HL-60 (cell line): ENCODE data around the gene TC2N.

Experiments used
- DNase-seq, 2 experiments: peaks; one replicate each; pipeline ENCODE4 v3.0.0-alpha.2; 2010 to 2020; ENCODE audit warnings: low read depth in 1 of 2, low spot score in 1 of 2
- H3K27ac ChIP-seq: fragments of 250-450 bp; sonication (Bioruptor Pico); replicated peaks from 2 replicates; pipeline ENCODE4 v1.5.1; 2020; ENCODE audit warnings: mild to moderate bottlenecking, moderate library complexity
- H3K27me3 ChIP-seq: fragments of 250-450 bp; sonication (Bioruptor Pico); 2 replicates; pipeline ENCODE4 v1.5.1; 2021; ENCODE audit warnings: mild to moderate bottlenecking, moderate library complexity; ENCODE audit not compliant: insufficient read depth, poor library complexity, severe bottlenecking
- H3K4me3 ChIP-seq: replicated peaks from 2 replicates; pipeline ENCODE4 v1.5.1; 2011; ENCODE audit warnings: mild to moderate bottlenecking, control low read depth, low read length; ENCODE audit not compliant: insufficient read depth
- CTCF ChIP-seq: IDR thresholded peaks from one replicate; pipeline ENCODE4 v1.5.1; 2011; ENCODE audit warnings: low read length, control low read depth, inconsistent platforms; ENCODE audit not compliant: insufficient read depth
- GABPA ChIP-seq: IDR thresholded peaks from 2 replicates; pipeline ENCODE4 v1.6.1; 2012; ENCODE audit warnings: low read depth
- POLR2AphosphoS5 ChIP-seq: IDR thresholded peaks from 2 replicates; pipeline ENCODE4 v1.6.1; 2012; ENCODE audit warnings: low read depth
- REST ChIP-seq: IDR thresholded peaks from 2 replicates; pipeline ENCODE4 v1.6.1; 2012; ENCODE audit warnings: low read depth; ENCODE audit not compliant: insufficient replicate concordance
- SPI1 ChIP-seq: IDR thresholded peaks from 2 replicates; pipeline ENCODE4 v1.6.1; 2012; ENCODE audit warnings: low read depth, mild to moderate bottlenecking, borderline replicate concordance

TC2N gene

GRCh38 chr14:91750634-91751198, 116.6 kb downstream of the TC2N start:
- peaks cover 4% of the 10 kb centered on the region for H3K27me3 ChIP-seq
- DNase-seq, result no peak
- no peak overlapping the region for H3K27ac ChIP-seq
- no peak overlapping the region for H3K4me3 ChIP-seq
- TF ChIP-seq SPI1, result no peak
- no peak for TF ChIP-seq GABPA
- no peak for TF ChIP-seq POLR2AphosphoS5
- TF ChIP-seq REST, result no peak
- TF ChIP-seq CTCF, result no peak

GRCh38 chr14:91749868-91750267, 117.5 kb downstream of the TC2N start:
- H3K4me3 ChIP-seq, result no peak overlapping the region
- H3K27me3 ChIP-seq, result peaks cover 4% of the 10 kb centered on the region
- H3K27ac ChIP-seq, result no peak overlapping the region
- DNase-seq, result no peak
- TF ChIP-seq CTCF (no peak), REST (no peak), POLR2AphosphoS5 (no peak), GABPA (no peak), SPI1 (no peak)

- H3K27ac ChIP-seq, result no peak overlapping the region
- no peak overlapping the region for H3K4me3 ChIP-seq
- no peak for TF ChIP-seq CTCF
- peaks cover 4% of the 10 kb centered on the region for H3K27me3 ChIP-seq
- no peak for DNase-seq
These were observed 119.3 kb downstream of the TC2N start for GRCh38 chr14:91748049-91748448.

- no peak overlapping the region for H3K4me3 ChIP-seq
- H3K27me3 ChIP-seq, result peaks cover 4% of the 10 kb centered on the region
- no peak for DNase-seq
- no peak for TF ChIP-seq REST
- no peak for TF ChIP-seq GABPA
- no peak for TF ChIP-seq SPI1
- TF ChIP-seq CTCF, result no peak
- no peak for TF ChIP-seq POLR2AphosphoS5
- no peak overlapping the region for H3K27ac ChIP-seq
These were observed 122.0 kb downstream of the TC2N start for GRCh38 chr14:91745344-91745743.
